Hepatocyte (in vitro differentiated cells): Measurements from ENCODE around the gene TAX1BP1. TPM values are rescaled to one million over a fixed set of nuclear protein-coding genes. Genes with fewer than 3 reads are reported as not detected.

Source experiments
- DNase-seq: peaks from one replicate; pipeline ENCODE4 v3.0.0-alpha.2; 2016; ENCODE audit warnings: low spot score
- H2AFZ ChIP-seq: fragments of 200-600 bp; sonication (generic); 2 replicates; pipeline ENCODE4 v1.6.0; 2016; ENCODE audit warnings: antibody characterized with exemption, mild to moderate bottlenecking
- H3K27ac ChIP-seq: fragments of 200-600 bp; sonication (generic); 2 replicates; pipeline ENCODE4 v1.5.1; 2016; ENCODE audit warnings: mild to moderate bottlenecking
- H3K27me3 ChIP-seq: fragments of 200-600 bp; sonication (generic); 2 replicates; pipeline ENCODE4 v1.6.1; 2016
- H3K36me3 ChIP-seq: fragments of 200-600 bp; sonication (generic); replicated peaks from 2 replicates; pipeline ENCODE4 v1.5.1; 2016; ENCODE audit warnings: low read depth; ENCODE audit not compliant: insufficient read depth
- H3K4me1 ChIP-seq: fragments of 200-600 bp; sonication (generic); 2 replicates; pipeline ENCODE4 v1.5.1; 2016; ENCODE audit warnings: mild to moderate bottlenecking, moderate library complexity; ENCODE audit not compliant: insufficient read depth
- H3K4me2 ChIP-seq: fragments of 200-600 bp; sonication (generic); 2 replicates; pipeline ENCODE4 v1.6.0; 2016
- H3K4me3 ChIP-seq: fragments of 200-600 bp; sonication (generic); 2 replicates; pipeline ENCODE4 v1.5.1; 2016; ENCODE audit warnings: mild to moderate bottlenecking
- H3K79me2 ChIP-seq: fragments of 200-600 bp; sonication (generic); 2 replicates; pipeline ENCODE4 v1.6.0; 2017; ENCODE audit warnings: mild to moderate bottlenecking
- H3K9me2 ChIP-seq: fragments of 200-600 bp; sonication (generic); replicated peaks from 2 replicates; pipeline ENCODE4 v1.6.0; 2017; ENCODE audit warnings: mild to moderate bottlenecking; ENCODE audit not compliant: insufficient read depth
- H3K9me3 ChIP-seq: fragments of 200-600 bp; sonication (generic); 2 replicates; pipeline ENCODE4 v1.5.1; 2016; ENCODE audit warnings: low read depth, mild to moderate bottlenecking
- H4K20me1 ChIP-seq: fragments of 200-600 bp; sonication (generic); 2 replicates; pipeline ENCODE4 v1.6.0; 2016; ENCODE audit warnings: mild to moderate bottlenecking; ENCODE audit not compliant: insufficient read depth, poor library complexity, severe bottlenecking
- CTCF ChIP-seq: fragments of 200-600 bp; sonication (generic); IDR thresholded peaks from 2 replicates; pipeline ENCODE4 v1.5.1; 2016; ENCODE audit warnings: antibody characterized with exemption, mild to moderate bottlenecking; ENCODE audit not compliant: poor library complexity
- EZH2 ChIP-seq: fragments of 200-600 bp; sonication (generic); IDR thresholded peaks from 2 replicates; pipeline ENCODE4 v1.6.1; 2016; ENCODE audit warnings: antibody characterized with exemption, mild to moderate bottlenecking, borderline replicate concordance
- EZH2phosphoT487 ChIP-seq: fragments of 200-600 bp; sonication (generic); IDR thresholded peaks from one replicate; pipeline ENCODE4 v1.6.1; 2018; ENCODE audit warnings: antibody characterized with exemption, mild to moderate bottlenecking, low read depth, moderate library complexity; ENCODE audit not compliant: unreplicated experiment, severe bottlenecking
- WGBS: methylation state at CpG from one replicate; pipeline ENCODE4 v1.1.6; 2016; ENCODE audit warnings: low lambda C conversion rate; ENCODE audit errors: missing lambda C conversion rate; 5-methylcytosine and 5-hydroxymethylcytosine counted together
- polyA plus RNA-seq: library from polyadenylated mRNA; unstranded; fragments of >200 nt; fragmentation: Nextera tagmentation; extraction: Ambion mirVana; gene quantifications from 2 replicates; pipeline ENCODE4 v1.2.1, GENCODE V29; 2016
- total RNA-seq: library from RNA; depleted of rRNA; stranded (reverse); fragments of >200 nt; gene quantifications from 2 replicates; pipeline ENCODE4 v1.2.3, GENCODE V29; 2014

Gene TAX1BP1
- total and polyA plus RNA-seq, 2 experiments from 2014 or later: 104 to 110 TPM

GRCh38 chr7:27723085-27723484 lies 16.9 kb upstream of the TAX1BP1 start:
- Histone ChIP-seq H3K79me2 (no peaks in the 10 kb centered on the region), H3K27ac (no peak overlapping the region), H2AFZ (no peak overlapping the region), H4K20me1 (no peaks in the 10 kb centered on the region), H3K27me3 (no peaks in the 10 kb centered on the region), H3K9me2 (no peaks in the 10 kb centered on the region), H3K4me3 (no peak overlapping the region), H3K36me3 (no peaks in the 10 kb centered on the region), H3K9me3 (no peaks in the 10 kb centered on the region), H3K4me1 (no peaks in the 10 kb centered on the region), H3K4me2 (no peak overlapping the region)
- TF ChIP-seq EZH2phosphoT487: no peak
- TF ChIP-seq EZH2: no peak
- TF ChIP-seq CTCF: no peak
- DNase-seq: no peak
- WGBS: 92% methylated on average over 1 of the region's 1 CpG

DNA sequence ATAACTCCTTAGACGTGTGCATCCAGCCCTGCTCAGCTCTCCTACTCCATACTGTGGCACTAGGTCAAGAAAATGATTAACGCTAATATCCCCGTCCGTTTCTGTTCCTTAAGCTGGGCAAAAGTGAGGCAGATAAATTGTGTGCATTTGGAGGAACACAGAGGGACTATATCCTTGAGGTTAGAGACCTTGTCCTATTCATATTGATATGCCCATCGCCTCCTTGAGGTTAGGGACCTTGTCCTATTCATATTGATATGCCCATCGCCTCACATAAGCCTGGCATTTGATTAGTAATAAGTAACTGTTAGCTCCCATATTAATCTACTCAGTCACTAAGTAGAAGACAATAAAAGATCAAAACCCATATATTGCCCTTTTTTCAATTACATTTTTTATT lies 12.9 kb upstream of the TAX1BP1 start:
- Histone ChIP-seq H3K79me2 (no peaks in the 10 kb centered on the region), H3K9me2 (no peaks in the 10 kb centered on the region), H3K27ac (no peak overlapping the region), H2AFZ (no peak overlapping the region), H3K4me3 (no peak overlapping the region), H3K4me1 (no peaks in the 10 kb centered on the region), H3K27me3 (no peaks in the 10 kb centered on the region), H3K4me2 (no peak overlapping the region), H3K36me3 (no peaks in the 10 kb centered on the region), H3K9me3 (no peaks in the 10 kb centered on the region), H4K20me1 (no peaks in the 10 kb centered on the region)
- WGBS: 82% methylated on average over 6 of the region's 6 CpGs
- TF ChIP-seq EZH2 (no peak), EZH2phosphoT487 (no peak), CTCF (no peak)
- no peak for DNase-seq

DNA sequence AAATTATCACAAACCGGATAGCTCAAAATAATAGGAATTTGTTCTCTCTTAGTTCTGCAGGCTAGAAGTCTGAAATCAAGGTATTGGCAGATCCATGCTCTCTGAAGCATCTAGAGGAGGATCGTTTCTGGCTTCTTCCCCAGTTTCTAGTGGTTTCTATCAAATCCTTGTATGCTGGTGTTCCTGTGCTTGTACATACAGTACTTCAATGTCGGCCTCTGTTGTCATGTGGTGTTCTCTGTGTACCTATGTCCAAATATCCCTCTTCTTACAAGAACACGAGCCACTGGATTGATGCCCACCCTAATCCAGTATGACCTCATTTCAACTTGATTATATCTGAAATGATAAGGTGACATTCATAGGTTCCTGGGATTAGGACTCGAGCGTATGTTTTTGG lies 9.8 kb upstream of the TAX1BP1 start:
- no peaks in the 10 kb centered on the region for H3K79me2 ChIP-seq
- no peaks in the 10 kb centered on the region for H3K9me2 ChIP-seq
- H3K4me1 ChIP-seq: peaks cover 8% of the 10 kb centered on the region
- H4K20me1 ChIP-seq: no peaks in the 10 kb centered on the region
- H3K27me3 ChIP-seq: no peaks in the 10 kb centered on the region
- no peak overlapping the region for H3K4me3 ChIP-seq
- DNase-seq: no peak
- no peak overlapping the region for H3K4me2 ChIP-seq
- H3K9me3 ChIP-seq: no peaks in the 10 kb centered on the region
- 74% methylated on average over 6 of the region's 6 CpGs for WGBS
- H3K27ac ChIP-seq: no peak overlapping the region
- no peak overlapping the region for H2AFZ ChIP-seq
- TF ChIP-seq EZH2phosphoT487: no peak
- no peak for TF ChIP-seq EZH2
- TF ChIP-seq CTCF: no peak
- no peaks in the 10 kb centered on the region for H3K36me3 ChIP-seq

DNA sequence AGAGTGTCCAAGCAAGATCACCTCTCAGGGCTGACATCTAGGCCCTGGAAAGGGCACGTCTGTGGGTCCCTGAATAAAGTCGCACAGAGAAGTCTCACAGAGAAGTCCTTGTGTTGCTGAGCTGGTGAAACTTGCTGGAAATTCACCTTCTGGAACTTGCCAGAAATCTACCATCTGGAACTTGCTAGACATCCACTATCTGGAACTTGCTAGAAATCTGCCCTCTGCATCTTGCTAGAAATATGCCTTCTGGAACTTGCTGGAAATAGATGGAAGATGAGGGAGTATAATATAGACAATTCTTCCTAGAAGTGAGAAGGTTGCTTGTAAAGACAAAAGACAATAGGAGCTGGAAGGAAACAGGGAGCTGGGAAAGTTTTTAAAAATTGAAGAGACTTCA lies 5.4 kb upstream of the TAX1BP1 start:
- no peak overlapping the region for H3K27ac ChIP-seq
- WGBS: 85% methylated on average over 2 of the region's 2 CpGs

More for the DNA sequence above, 5.4 kb upstream of the TAX1BP1 start:
- no peaks in the 10 kb centered on the region for H4K20me1 ChIP-seq
- DNase-seq: no peak
- H3K4me1 ChIP-seq: peaks cover 18% of the 10 kb centered on the region
- H2AFZ ChIP-seq: no peak overlapping the region
- H3K4me2 ChIP-seq: no peak overlapping the region
- TF ChIP-seq EZH2phosphoT487: no peak
- no peak for TF ChIP-seq CTCF
- no peak for TF ChIP-seq EZH2
- H3K9me3 ChIP-seq: no peaks in the 10 kb centered on the region
- H3K79me2 ChIP-seq: no peaks in the 10 kb centered on the region
- H3K4me3 ChIP-seq: no peak overlapping the region
- no peaks in the 10 kb centered on the region for H3K9me2 ChIP-seq
- no peaks in the 10 kb centered on the region for H3K27me3 ChIP-seq
- no peaks in the 10 kb centered on the region for H3K36me3 ChIP-seq
